NCI-H128 (cell line): ENCODE measurements around the gene ZNF524.
"Not testable (repeated sequence)": the region's sequence is repeated elsewhere in the genome, so short reads cannot be mapped to it uniquely, and the experiment has no call there.

Experiments
- DNase-seq: peaks from one replicate; lab custom pipeline; 2025; ENCODE audit not compliant: unreplicated experiment; lab: John Stamatoyannopoulos, UW

ZNF524 gene

DNA sequence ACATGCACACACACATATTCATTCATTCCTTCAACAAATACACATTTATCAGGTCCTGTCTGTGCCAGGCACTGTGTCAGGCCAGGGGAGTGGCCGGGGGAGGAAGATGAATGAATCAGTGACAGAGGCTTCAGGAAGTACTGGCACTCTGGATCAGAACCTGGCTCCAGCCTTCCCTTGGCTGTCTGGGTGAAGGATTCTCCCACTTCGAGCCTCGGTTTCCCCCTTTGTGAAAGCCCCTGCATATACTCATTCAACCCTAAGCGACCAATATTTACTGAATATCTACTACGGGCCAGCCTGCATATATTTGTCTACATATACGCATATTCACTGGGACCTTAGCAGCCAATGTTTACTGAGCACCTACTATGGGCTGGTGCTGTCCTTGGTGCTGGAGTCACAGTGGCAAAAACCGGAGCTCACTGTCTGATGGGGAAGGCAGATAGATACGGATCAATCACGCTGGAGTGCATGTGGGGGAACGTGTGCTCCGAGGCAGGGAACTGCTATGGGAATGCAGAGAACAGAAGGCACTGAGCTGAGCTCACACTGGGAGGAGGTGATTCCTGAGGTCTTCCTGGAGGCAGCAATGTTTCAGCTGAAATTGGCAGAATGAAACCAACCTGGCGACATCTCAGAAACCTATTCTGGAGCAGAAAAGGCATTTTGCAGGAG is 18.8 kb upstream of the ZNF524 start:
- no peak for DNase-seq

DNA sequence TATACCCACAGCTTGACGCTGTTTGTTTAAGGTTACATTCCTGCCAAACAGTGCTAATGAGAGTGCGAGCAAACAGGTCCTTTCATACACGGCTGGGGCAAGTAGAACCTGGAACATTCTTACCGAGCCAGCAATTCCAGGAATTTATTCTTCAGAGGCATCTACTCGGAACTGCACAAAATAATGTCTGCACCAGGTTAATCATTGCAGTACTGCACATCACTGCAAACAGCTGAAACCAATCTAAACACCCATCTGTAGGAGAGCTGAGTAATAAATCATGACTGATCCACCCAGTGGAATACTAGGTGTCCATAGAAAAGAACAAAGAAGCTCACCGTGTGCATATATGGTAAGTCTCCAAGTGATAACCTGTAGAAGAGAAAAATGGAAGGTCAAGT is 18.3 kb upstream of the ZNF524 start:
- no peak for DNase-seq

DNA sequence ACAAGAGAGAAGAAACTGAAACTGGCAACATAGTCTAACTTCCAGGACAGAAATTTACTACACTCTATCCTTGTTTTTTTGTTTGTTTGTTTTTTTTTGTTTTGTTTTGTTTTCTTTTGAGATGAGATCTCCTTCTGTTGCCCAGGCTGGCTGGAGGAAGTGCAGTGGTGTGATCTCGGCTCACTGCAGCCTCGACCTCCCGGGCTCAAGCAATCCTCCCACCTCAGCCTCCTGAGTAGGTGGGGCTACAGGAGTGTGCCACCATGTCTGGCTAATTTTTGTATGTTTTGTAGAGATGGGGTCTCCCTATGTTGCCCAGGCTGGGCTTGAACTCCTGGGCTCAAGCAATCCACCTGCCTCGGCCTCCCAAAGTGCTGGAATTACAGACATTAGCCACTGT is 17.8 kb upstream of the ZNF524 start:
- DNase-seq, result not testable (repeated sequence)

DNA sequence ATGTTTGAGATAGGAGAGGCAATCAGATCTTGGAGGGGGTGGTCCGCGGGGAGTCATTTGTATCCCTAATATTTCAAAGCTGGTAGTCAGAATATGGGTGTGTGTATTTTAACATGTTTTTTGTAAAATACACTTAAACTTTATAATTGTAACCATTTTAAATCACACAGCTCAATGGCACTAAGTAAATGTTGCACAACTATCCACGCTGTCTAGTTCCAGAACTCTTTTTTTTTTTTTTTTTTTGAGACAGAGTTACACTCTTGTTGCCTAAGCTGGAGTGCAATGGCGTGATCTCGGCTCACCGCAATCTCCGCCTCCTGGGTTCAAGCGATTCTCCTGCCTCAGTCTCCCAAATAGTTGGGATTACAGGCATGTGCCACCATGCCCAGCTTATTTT is 16.2 kb upstream of the ZNF524 start:
- not testable (repeated sequence) for DNase-seq

DNA sequence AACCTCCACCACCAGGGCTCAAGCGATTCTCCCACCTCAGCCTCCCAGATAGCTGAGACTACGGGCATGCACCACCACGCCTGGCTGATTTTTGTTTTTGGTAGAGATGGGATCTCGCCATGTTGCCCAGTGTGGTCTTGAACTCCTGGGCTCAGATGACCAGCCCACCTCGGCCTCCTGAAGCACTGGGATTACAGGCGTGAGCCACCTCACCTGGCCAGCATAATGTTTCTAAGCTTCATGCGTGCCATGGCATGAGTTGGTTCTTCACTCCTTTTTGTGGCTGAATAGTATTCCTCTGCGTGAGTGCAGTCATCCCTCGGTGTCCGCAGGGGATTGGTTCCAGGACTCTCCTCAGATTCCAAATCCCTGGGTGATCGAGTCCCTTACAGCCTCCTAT is 15.2 kb upstream of the ZNF524 start:
- DNase-seq, result no peak

DNA sequence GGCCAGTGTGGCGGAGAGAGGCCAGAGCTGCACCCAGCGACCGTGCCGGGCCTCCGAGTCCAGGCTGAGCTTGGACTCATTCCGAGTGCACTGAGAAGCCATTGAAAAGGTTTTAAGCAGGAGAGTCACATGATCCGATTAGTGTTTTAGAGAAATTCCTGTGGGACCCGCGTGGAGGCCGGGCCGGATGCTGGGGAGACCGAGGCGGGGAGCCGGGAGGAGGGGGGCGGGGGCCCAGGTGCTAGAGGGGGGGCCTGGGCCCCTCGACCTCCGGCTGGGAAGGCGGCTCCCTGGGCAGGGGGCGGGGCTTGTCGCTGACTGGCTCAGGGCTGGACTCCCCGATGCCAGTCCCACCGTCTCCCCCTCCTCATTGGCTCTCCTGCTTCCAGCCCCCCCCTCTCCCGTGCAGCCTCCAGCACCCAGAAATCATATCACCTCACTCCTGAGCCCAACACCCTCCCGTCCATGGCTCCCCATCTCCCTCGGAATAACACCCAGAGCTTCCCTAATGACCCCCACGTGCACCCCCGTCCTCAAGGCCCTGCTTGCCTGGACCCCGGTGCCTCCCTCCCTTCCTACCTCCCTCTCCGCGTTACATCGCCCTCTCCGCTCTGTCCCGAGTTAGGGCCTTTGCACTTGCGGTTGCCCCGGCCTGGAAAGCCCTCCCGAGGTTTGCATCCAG is 14.3 kb upstream of the ZNF524 start:
- DNase-seq, result peak; percentile 61

DNA sequence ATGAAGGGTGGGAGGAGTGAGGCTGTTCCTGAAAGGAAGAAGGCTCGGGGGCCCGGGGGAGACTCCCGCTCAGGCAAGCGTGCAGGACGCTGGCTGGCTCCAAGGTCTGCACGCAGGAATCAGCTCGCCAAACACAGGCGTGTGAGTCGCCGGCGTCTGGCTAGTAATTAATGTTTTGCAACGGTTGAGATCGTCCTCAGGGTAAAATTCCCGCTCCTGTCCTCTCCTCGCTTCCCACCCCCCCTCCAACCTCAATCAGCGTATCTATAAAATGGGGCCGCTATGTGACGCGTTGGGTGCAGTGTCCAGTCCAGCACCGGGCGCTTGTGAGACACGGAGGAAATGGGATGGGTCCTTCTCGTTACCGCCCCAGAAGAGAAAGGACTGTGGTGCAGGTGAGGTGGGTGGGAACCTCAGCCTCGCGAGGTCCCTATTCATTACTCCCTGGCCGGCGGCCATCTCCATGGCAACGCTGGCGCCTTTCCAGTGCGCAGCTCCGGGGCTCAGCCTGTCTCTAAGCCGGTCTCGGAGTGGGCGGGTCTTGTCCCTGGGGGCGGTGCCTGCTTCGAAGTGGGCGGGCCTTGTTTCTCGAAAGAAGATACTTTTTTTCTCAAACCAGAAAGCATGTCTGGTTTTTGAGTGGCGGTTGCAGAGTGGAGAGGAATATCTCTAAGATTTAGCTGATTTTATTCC is 13.0 kb upstream of the ZNF524 start:
- peak; percentile 94 for DNase-seq

DNA sequence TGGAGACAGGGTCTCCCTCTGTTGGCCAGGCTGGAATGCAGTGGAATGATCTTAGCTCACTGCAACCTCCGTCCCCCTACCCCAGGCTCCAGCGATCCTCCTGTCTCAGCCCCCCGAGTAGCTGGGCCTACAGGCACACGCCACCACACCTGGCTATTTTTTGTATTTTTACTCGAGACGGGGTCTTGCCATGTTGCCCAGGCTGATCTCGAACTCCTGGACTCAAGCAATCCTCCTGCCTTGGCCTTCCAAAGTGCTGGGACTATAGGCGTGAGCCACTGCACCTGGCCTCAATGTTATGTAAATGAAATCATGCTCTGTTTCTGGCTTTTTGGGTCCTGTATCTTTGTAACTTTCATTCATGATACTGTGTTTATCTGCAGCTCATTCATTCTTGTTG is 11.3 kb upstream of the ZNF524 start:
- DNase-seq, result no peak

DNA sequence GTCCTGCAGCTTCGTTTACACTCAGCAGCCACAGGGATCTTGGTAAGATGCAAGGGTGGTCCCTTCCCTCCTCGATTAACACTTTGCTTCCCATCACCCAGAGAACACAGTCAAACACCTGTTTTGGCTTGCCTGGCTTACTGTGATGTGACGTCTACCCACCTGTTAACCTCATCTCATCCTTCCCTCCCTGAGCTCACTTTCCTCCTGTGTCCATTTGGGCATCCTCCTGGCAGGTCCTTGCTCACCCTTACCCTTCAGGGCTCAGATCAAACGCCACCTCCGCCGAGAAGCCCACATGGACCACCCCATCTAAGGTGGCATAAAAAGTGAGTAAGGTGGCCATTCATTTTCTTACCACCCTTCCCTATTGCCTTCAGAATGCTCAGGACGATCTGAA is 10.0 kb upstream of the ZNF524 start:
- no peak for DNase-seq

DNA sequence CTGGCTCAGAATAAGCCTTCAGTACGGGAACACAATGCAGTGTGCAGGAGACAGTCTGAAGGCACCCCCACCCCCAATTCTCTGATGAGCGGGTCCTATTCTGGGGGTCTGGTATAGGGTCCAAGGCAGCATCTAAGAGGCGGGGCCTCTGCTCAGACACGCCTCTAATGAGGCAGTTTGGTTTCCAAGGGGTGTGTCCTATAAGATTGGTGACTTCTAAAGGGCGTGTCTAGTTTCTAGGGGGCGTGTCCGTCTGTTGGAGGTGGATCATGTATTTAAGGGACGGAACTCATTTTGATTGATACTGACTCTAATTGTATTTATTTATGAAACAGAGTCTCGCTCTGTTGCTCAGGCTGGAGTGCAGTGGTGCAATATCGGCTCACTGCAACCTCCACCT is 9.5 kb upstream of the ZNF524 start:
- no peak for DNase-seq

DNA sequence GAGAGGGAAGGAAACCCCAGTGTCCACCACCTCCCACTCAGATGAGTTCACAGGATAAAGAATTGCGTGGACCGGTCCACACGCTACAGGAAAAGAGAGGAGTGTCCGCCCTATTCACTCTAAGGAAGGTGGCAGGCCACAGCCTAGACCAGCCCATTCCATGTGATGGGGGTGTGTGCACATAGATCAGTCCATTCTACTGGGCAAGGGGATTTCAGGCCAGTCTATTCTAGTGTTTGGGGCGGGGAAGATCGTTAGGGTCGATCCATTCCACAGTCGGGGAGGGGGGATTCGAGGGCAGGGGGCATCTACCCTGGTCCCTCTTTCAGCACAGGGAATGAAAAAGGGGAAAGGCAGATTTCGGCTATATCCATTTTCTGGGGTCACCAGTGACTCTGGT is 8.5 kb upstream of the ZNF524 start:
- DNase-seq, result no peak

DNA sequence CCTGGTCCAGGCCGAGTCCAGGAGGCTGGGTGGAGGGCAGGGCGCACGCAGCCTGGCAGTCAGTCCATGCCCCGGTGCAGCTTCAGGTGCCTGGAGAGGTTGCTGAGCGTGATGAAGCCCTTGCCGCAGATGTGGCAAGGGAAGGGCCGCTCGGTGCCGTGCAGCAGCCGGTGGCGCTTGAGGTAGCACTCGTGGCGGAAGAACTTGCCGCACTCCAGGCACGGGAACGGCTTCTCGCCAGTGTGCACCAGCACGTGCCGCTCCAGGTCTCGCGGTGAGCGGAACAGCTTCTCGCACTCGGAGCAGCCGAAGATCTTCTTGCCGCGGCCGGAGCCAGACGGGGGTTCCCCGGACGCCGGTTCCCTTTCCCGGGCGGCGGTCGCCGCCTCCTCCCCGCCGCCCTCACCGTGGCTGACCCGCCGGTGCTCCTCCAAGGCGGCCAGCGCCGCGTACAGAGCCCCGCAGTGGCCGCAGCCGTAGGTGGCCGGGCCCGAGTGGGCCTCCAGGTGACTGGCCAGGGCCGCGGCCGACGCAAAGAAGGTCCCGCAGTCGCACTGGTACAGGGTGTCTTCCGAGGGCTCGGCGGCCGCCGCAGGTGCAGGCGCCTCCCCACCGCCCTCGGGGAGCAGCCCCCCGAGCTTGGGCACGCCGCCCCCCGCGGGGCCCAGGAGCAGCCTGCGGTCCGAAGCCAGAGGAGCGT is 7.5 kb upstream of the ZNF524 start:
- no peak for DNase-seq

DNA sequence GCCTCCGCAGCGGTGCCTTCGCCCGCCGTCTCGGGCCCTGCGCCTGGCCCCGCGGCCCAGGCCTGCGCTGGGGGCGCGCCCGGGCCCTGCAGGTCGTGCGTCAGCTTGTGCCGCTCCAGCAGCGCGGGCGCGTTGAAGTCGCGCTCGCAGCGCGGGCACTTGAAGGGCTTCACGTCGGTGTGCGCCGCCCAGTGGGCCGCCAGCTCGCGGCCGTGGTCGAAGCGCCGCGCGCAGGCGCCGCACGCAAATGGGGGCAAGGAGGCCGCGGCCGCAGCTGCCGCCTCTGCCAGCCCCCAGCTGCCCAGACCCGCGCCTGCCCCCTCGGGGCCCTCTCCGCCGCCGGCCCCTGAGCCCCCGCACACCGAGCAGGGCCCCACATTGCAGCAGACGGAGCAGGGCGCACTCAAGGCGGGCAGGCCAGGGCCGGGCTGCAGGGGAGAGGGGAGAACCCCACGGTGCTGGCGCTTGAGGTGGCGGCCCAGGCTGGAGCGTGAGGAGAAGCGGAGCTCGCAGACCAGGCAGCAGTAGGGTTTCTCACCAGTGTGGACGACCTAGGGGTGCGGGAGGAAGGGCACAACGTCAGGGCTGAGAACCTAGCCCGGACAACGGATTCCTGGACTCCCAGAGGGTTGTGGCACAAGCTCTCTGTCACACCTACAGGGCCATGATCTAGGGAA is 6.9 kb upstream of the ZNF524 start:
- no peak for DNase-seq

DNA sequence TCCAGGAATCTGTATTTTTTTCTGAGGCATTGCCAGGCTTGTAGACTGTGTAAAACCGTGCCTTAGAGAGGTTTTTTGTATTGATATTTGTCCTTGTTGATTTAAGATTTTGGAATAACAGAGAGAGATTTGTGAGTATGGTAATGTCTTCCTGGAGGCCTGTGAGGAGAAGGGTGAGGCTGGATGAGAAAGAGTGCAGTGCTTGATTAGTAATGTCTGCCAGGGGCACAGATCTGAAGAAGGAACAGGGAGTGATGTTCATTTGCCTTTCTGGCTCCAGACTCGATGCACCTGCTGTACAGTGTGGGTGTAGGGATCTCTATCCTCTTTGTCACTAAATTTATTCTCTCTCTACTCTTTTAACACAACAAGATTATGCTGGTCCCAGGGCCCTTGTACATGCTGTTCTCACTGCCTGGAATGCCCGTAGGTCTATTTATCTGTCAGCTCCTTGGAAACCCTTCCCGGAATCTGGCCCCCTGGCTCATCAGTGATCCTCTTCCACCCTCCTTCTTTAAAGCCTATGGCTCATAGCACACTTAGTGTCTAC is 5.0 kb upstream of the ZNF524 start:
- no peak for DNase-seq

DNA sequence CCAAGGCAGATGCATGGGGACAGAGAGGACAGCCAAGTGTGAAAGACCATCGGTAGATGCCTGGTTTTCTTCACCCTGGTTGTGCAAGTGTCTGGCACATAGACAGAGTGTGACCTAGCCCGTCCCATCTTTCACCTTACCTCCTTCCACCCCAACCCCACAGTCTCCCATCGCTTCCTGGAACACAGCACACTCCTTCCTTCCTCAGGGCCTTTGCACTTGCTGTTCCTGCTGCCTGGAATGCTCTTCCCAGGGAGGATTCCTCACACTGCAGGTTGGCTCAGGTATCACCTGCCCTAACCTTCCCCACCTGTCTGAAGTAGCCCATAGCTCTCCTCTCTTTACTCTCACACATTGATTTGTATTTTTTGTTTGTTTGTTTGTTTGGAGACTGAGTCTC is 3.8 kb upstream of the ZNF524 start:
- no peak for DNase-seq

DNA sequence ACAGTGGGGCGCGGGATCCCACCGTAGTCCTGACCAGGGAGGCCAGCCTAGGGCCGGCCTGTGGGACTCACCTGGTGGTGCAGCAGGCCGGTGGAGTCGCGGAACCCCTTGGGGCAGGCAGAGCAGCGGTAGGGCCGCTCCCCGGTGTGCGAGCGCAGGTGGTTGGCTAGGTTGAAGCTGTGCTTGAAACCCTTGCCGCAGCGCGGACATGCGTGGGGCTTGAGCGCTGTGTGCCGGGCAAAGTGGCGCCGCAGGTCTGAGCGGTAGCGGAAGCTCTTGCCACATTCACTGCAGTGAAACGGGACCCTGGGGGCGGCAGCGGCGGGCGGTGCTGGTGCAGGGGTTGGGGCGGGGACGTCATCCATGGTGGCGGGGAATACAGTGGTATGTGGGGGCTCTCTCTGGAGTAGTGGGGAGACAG is 2.6 kb upstream of the ZNF524 start:
- DNase-seq, result no peak

DNA sequence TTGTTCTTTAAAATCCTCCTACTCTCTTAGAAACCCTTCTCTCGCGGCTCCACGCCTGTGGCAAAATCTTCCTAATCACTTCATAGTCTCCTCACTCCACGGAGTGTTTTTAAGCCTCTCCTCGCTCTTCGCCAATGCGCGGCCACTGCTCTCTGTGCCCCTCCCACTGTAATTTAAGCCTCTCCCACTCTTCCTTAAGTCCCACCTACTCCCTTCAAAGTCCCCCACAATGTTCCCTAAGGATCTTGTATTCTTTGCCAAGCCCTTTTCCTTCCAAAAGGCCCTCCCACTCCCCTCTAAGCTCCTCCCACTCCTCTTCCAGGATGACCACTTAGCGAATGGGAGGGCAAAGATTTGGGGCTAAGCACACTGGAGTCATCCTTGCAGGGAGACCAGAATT is 2.1 kb upstream of the ZNF524 start:
- DNase-seq, result no peak

DNA sequence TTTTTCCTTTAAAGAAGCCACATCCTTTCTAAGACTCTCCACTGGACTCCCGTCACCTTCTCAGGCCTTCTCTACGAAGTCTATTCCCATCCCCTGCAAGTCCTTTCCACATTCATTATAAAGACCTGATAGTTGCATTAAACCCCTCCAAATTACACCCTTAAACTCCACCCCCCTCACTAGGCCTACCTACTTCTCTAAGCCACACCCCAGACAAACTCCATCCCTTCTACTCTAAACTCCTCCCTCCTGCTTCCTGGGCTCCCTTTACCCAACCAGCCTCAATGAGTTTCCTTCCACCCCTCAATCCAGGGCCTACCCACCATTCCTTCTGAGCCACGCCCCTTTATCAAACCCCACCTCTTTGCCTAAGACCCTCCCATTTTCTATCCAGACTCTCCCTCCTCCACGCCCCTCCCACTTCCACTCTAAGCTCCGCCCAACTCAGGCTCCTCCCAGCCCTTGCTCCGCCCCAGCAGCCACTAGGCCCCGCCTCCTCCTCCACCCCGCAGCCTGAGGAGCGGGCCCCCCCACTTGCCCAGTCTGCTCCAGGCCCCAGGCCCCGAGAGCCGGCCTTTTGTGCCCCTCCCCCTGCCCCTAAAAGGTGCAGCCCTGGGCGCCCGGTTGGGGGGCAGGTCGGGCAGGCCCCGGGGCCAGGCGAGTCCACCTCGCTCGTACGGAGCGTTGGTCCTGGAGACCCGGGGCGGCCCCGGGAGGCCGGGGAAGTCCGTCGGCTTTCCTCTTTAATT is 1.2 kb upstream of the ZNF524 start:
- peak; percentile 84 for DNase-seq

DNA sequence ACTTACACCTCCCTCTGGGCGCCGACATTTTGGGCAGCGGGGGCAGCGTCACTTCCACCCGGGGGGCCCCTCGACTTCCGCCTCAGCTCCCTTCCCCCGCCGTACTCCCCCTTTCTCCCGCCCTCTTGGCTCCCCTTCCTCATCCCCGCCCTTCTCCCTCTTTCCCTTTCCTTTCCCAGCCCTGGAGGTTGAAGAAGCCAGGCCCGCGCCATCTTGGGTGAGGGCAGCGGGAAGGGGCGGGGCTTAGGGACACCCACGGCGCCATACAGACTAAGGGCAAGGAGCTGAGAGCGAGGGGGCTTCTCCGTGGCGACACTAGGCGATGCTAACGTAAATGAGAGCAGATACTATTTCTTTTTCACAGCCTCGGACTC is 633 bp upstream of the ZNF524 start, which contains the start of gene FIZ1:
Gene FIZ1, minus strand, starts transcription at position 50 of the 374 bp plus-strand sequence. CDS start 1,652 bp downstream, outside the sequence.
- DNase-seq, result peak; percentile 97

DNA sequence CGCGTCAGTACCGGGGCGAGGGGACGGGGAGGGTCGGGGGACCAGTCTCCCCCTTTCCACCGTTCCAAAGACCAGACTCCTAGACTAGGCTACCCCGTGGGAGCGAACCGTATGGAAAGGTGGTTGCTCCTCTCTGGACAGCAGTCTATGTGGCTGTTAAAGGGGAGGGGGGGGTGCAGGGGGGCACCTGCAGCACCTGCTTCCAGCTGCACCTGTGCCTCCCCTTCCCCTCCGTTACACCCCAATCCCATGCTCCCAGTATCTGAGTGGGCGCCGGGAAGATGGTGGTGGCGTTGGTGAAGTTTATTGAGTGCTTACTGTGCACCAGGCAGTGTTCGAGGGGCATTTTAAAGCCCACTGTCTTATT is 557 bp downstream of the ZNF524 start:
- no peak for DNase-seq
